LNCaP clone FGC (cell line): Measurements from ENCODE around the gene SEC14L1.
A peak's percentile ranks its signal among the peaks of the same experiment; 100 is the strongest.

Experiments
- DNase-seq: peaks from one replicate; pipeline ENCODE4 v3.0.0-alpha.2; 2011; ENCODE audit warnings: low read depth
- H3K4me3 ChIP-seq: 2 replicates; pipeline ENCODE4 v1.5.1; 2011; ENCODE audit warnings: mild to moderate bottlenecking, low read depth, low read length, control low read depth
- TF ChIP-seq, protein P1 (sequence below): IDR thresholded peaks from 2 replicates; pipeline ENCODE4 v1.5.1; 2012; ENCODE audit warnings: mild to moderate bottlenecking; ENCODE audit not compliant: control insufficient read depth, insufficient read depth; ENCODE audit errors: extremely low read depth

SEC14L1 gene

DNA sequence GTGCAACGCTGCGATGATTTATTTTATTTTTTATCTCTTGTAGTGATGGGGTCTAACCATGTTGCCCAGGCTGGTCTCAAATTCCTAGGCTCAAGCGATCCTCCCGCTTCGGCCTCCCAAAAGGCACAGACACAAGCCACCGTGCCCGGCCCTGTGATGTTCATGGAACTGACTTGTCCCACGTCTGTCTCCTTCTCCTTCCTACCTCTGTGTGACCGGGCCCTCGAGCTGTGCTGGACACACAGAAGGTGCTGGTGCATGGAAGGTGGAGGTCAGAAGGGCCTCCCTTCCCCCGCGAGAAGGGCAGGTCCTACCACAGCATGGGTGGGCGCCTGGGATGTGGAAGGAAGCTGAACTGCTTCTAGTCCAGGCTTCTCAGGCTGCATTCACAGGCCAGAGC is 88.0 kb downstream of the SEC14L1 start:
- H3K4me3 ChIP-seq = no peak overlapping the region
- DNase-seq = no peak
- TF ChIP-seq, protein P1, sequence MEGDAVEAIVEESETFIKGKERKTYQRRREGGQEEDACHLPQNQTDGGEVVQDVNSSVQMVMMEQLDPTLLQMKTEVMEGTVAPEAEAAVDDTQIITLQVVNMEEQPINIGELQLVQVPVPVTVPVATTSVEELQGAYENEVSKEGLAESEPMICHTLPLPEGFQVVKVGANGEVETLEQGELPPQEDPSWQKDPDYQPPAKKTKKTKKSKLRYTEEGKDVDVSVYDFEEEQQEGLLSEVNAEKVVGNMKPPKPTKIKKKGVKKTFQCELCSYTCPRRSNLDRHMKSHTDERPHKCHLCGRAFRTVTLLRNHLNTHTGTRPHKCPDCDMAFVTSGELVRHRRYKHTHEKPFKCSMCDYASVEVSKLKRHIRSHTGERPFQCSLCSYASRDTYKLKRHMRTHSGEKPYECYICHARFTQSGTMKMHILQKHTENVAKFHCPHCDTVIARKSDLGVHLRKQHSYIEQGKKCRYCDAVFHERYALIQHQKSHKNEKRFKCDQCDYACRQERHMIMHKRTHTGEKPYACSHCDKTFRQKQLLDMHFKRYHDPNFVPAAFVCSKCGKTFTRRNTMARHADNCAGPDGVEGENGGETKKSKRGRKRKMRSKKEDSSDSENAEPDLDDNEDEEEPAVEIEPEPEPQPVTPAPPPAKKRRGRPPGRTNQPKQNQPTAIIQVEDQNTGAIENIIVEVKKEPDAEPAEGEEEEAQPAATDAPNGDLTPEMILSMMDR = no peak

DNA sequence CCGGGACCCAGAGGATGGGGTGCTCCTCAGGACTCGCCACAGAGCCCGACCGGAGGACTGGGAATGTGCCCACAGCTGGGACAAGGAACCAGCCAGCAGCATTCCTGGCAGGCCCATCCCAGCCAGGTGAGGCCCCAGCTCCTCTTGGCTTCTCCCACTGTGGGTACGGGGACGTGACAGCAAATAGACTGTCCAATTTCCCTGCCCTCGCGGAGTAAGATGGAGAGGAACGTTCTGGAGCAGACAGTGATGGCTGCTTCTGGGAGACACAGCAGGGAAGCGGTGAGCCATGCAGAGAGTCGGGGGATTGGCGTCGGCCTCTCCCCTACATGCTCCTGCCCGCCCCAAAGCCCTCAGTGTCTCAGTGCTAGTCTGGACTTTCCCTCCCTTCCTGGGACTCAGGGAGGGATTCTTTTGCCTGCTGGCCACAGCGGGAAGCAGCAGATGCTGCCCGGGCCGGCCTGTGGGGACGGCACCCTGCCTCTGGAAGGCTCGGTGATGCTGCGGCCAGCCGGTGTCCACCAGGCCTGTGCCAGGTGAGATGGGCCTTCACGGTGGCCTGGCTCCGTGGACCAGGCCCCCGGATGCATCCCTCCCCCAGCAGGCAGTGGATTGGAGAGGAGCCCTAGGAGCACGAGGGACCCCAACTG is 89.1 kb downstream of the SEC14L1 start:
- TF ChIP-seq, protein P1 = no peak
- no peak for DNase-seq
- no peak overlapping the region for H3K4me3 ChIP-seq

DNA sequence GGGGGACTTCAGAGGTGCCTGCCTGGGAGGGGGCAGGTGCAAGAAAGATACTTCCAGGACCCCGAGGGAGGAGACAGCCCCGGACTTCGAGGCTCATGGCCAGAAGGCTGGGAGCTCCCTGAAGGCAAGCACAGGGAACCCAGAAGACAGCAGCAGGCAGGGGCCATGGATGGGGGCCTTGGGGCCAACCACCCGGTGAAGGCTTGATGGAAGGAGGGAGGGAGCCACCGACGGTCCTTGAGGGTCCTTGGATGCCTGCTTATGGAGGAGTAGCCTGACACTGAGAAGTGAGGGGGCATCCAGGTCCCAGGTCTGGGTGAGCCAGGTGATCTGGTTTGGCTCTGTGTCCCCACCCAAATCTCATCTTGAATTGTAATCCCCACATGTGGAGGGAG is 89.7 kb downstream of the SEC14L1 start:
- TF ChIP-seq, protein P1 = no peak
- no peak for DNase-seq
- H3K4me3 ChIP-seq = no peak overlapping the region

DNA sequence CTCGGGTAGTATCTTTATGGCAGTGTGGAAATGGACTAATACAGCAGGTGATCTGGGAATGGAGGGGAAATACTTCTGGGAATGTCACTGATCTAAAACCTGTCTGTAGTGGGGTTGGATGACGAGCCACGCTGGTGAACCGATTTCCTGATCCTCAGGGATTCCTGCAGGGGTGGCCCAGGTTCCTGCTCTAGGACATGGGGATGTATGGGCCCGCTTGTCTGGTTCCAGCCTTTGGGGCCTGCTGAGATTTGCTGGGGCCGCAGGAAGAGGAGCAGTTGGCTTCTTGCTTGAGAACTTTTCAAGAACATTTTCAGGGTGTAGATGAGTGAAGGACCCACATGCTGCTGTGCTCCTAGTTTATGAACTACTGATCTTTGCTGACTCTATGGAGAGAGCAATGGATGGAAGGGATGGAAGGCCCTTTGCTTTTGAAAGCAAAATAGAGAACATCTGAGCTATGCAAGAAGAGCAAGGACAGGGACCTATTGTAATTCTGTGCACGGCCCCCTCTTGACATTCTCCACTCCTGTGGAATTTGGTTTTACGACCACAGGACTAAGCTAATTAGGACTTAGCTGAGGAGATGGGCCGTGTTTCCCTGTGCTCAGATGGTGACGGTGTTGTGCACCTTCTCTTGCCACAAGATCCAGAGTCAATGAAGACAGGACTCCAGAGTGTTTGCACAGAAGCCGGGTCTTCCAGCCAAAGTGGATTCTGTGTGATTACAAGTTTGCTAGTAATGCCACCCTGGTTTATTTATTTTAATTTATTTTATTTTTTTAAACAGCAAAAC is 90.5 kb downstream of the SEC14L1 start:
- no peak for DNase-seq
- no peak overlapping the region for H3K4me3 ChIP-seq
- TF ChIP-seq, protein P1 = no peak

DNA sequence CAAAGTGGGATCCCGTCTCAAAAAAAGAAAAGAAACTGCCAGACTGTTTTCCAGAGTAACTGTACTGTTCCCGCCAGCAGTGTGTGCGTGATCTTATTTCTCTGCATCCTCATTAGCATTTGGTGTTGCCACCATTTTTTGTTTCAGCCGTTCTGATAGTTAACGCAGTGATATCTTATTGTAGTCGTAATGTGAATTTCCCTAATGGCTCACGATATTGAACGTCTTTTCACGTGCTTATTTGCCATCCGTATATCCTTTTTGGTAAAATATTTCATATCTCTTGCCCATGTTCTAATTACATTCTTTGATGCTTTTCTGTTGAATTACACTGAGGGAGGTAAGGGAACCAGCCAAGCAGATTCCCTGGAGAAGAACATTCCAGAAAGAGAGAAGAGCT is 92.4 kb downstream of the SEC14L1 start:
- H3K4me3 ChIP-seq = no peak overlapping the region
- no peak for DNase-seq
- TF ChIP-seq, protein P1 = no peak

DNA sequence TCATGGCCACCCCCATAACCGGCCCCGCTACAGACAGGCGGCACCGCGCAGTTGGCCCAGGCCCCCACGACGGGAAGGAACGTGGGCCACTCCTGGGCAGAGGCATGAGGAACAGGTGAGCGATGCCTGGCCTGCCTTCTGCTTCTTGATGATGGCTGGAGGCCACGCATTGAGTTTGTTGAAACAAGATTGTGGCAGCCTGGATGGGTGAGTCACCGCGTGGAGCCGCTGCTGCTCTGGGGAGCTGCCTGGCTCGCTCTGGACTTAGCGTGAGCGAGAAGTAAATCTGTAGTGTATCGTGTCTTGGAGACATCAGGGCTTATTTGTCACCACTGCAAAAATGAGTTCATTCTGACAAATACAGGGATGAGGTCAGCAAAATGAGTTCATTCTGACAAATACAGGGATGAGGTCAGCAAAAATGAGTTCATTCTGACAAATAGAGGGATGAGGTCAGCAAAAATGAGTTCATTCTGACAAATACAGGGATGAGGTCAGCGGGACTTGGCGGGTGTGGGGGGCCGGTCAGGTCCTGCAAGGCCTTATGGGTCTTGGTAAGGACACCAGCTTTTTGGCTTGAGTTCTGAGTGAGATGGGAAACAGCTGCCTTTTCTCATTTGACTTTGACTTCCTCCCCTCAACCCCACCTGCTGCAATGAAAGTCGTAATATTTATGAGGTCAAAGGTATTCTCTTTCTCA is 93.0 kb downstream of the SEC14L1 start:
- TF ChIP-seq, protein P1 = no peak
- peak; percentile 18 for DNase-seq
- no peak overlapping the region for H3K4me3 ChIP-seq
